GM19372 (cell line): ENCODE results near the gene COTL1.

ENCODE experiments used
- ATAC-seq: cut with Tn5 transposase; IDR thresholded peaks from one replicate; pipeline ENCODE4 v1.9.1; 2021; ENCODE audit warnings: mild to moderate bottlenecking, low read depth, moderate library complexity; ENCODE audit not compliant: unreplicated experiment

The COTL1 gene

DNA sequence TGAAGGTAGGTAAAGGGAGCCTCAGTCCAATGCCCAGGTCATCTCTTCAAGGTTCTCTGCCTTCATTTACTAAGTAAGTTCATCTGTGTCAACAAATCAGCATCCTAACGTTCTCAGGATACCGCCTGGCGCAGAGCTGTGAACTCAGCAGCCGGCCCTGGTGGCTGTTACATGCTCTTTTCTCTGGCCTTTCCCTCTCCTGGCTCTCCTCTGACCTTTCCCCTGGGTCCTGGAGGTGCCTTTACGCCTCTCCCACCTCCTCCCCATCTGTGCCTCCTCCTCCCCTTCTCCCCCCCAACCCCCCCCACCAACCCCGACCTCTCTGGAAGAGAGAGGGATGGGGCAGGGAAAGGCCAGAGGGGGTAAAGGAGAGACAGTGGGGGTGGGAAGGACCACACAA lies 19.5 kb downstream of the COTL1 start:
- no peak for ATAC-seq

DNA sequence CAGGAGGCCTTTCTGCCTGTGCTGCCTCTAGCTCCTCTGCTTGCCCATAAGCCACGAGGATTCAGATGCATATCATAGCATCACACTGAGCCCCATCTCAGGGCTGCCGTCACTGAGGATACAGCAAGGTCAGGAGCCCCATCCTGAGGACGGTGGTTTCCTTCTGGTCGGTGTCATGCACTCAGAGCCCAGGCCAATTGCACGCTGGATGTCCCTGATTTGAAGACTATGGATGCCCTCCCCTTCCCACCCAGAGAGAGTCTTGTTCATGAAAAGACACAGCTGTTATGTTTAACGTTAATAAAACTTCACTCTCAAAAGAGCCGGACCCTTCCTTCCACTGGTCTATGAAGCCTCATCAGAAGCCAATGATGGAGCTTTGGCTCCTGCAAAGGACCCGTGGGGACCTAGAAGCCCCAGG lies 19.9 kb downstream of the COTL1 start:
- ATAC-seq = no peak

DNA sequence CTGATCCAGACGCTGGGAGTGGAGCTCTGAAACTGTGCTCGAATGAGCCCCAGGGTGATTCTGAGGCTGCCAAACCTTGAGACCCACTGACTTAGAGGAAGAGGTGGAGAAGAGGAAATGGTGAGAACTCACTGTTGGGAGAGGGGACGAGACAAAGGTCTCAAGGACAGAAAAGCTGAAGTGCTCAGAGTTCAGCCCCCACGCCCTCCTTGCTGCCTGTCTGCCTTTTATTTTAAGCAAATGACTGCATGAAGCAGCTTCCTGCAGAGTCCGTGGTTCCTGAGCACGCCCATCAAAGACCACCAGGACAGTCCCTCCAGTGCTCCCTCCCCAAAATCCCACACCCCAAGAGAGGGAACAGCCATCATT lies 20.4 kb downstream of the COTL1 start:
- no peak for ATAC-seq

- ATAC-seq = no peak
Measured at GRCh38 chr16:84596801-84597527, 20.9 kb downstream of the COTL1 start.

DNA sequence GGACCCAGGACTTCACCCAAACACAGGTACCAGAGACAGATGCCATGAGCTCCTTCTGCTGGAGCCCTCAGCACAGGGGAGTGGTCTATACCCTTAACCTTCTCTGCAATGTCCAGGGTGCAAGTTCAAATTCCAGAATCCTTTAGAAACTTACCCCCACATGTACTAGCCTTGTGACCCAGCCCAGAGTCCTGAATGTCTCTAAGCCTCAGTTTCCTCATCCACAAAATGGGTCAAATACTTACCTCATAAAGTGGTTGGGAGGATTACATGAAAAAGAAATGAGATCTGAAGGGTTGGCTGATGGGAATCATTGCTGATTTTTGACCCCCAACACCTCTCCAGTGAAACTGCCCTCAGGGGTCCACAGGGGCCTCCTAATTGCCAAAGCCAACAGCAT lies 21.7 kb downstream of the COTL1 start:
- no peak for ATAC-seq

- ATAC-seq = no peak
Measured at GRCh38 chr16:84595052-84595481, 22.8 kb downstream of the COTL1 start.

DNA sequence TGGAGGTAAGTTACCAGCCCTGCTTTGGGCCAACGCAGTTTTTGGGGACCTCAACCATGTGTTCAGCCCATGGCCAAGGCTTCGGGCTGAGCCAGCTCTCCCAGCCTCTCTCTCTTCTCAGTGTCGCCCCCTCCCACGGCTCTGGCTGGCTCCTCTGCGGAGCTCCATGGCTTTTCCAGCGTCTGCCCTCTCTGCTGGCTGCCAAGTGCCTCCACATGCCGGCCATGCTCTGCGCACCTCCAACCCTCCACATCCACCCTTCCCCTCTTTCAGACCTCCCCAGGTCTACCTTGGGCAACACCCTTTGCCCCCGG lies 23.2 kb downstream of the COTL1 start:
- ATAC-seq = no peak

DNA sequence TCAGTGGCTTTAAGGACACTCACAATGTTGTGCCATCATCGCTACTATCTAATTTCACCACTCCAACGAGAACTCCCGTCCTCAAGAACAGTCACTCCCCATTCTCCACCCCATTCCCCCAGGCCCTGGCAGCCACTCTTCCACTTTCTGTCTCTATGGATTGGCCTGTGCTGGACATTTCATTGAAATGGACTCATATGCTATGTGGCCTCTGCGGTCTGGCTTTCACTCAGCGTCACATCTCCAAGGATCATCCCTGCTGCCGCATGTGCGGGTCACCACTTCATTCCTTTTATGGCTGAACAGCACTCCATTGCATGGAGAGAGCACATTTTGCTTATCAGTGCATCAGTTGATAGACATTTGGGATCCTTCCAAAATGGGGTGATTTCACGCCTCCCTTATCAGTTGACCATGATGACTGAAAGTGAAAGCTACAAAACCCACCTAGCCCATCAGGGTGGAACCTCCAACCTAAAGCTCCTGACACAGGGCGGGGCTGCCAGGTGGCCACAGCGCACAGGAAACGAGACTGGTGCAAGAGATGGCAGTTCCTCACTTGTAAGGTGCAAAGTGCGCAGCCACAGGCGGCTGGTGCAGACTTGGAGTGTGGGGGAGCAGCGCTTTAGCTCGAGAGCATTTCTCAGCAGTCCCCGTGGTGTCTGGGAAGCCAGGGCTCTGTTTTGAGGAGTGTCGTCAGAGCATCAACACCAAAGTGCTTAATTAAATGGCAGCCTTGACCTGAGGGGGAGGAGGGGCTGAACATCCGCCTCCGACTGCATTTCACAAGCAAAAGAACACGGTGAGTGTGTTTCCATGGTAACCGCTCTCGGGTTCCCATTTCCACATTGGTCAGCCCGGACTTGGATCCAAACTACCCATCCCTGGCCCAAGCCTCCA lies 23.8 kb downstream of the COTL1 start:
- ATAC-seq = peak; percentile 79

DNA sequence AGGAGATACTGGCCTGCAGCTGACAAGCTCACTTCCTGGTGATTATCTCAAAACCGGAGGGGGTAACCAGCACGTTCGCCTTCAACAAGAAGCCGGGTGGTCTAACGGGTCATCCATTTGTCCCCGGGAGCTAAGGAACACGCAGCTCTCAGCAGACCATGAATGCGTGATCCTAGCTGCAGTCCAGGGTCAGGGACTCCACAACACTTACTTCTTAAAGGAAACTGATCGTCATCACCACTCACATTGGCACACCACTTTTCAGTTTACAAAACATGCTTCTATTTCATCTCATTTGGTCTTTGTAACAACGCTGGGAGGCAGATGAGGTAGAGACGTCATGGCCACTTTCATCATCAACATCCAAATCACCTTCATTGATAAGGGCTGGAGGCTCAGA lies 25.2 kb downstream of the COTL1 start:
- ATAC-seq = no peak

GRCh38 chr16:84589975-84590719 lies 27.7 kb downstream of the COTL1 start:
- ATAC-seq = no peak

GRCh38 chr16:84588991-84589390 lies 28.9 kb downstream of the COTL1 start:
- no peak for ATAC-seq

GRCh38 chr16:84585886-84586285 lies 32.0 kb downstream of the COTL1 start:
- peak; percentile 78 for ATAC-seq

GRCh38 chr16:84585467-84585866 lies 32.4 kb downstream of the COTL1 start:
- ATAC-seq = peak; percentile 13

DNA sequence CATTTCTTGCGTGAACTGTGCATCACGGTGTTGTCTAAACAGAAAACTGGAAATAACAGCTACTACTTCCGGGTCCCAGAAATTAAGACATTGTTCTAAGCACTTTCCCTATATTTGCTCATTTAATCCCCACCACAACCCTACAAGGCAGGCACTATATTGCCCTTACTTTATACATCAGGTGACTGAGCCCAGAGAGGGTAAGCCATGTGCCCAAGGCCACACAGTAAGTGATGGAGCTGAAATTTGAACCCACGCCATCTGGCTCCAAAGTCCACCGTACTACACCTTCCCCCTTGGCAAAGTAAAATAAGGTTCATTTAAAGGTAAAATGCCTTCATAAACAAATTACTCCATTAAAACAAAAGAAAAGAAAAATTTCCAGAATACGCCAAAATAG lies 33.2 kb downstream of the COTL1 start:
- no peak for ATAC-seq

- no peak for ATAC-seq
Measured at GRCh38 chr16:84583995-84584394, 33.9 kb downstream of the COTL1 start.

- no peak for ATAC-seq
Measured at GRCh38 chr16:84582958-84583516, 34.8 kb downstream of the COTL1 start.

- no peak for ATAC-seq
Measured at GRCh38 chr16:84581158-84581557, 36.7 kb downstream of the COTL1 start.

DNA sequence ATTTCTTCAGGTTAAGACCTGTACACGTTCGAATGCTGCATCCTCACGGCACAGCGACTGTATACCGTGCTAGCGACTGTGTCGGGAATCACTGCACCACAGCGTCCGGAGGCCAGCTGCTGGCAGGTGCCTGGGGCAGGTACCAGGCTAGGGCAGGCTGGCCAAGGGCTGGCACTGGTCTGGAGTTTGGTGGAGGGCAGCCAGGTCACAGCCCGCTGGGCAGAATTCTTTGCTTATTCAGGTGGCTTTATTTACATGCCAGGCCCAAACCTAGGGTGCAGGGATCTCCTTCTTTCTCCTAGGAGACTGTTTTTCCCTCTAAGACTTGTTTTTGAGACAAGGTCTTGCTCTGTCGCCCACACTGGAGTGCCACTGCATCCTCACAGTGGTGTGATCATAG lies 37.9 kb downstream of the COTL1 start:
- no peak for ATAC-seq

- no peak for ATAC-seq
Measured at GRCh38 chr16:84578538-84579126, 39.2 kb downstream of the COTL1 start.

DNA sequence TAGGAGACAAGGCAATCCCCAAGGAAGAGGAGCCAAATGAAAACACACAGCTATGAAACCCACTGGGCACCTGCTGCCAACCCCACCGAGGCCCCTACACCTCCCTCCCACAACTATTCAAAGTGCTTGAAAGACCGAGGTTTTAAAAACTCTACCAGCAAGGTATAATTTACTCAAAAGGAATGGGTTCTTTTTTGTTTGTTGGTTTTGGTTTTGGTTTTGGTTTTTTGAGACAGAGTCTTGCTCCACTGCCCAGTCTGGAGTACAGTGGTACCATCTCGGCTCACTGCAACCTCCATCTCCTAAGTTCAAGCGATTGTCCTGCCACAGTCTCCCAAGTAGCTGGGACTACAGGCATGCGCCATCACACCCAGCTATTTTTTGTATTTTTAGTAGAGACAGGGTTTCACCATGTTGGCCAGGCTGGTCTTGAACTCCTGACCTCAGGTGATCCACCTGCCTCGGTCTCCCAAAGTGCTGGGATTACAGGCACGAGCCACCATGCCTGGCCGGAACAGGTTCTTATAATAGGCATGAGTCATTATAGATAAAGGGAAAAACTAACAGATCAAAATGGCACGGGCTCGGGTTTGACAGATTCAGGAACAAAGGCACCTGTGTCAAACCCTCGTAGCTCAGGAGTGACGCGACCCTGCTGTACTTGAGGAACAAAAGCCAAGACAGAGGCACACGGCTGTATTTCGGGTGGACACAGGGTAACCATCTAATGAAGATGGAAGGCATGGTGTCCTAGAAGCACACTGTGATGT lies 40.7 kb downstream of the COTL1 start:
- no peak for ATAC-seq
